Right renal pelvis (tissue), 4 donors: ENCODE results near the gene C1QTNF9. TPM values are rescaled to one million over a fixed set of nuclear protein-coding genes. Genes with fewer than 3 reads are reported as not detected.
A peak's percentile ranks its signal among the peaks of the same experiment; 100 is the strongest.
"Not testable (repeated sequence)": the region's sequence is repeated elsewhere in the genome, so short reads cannot be mapped to it uniquely, and the experiment has no call there.

Experiments
- DNase-seq, 4 donors: peaks; one replicate each; pipeline ENCODE4 v3.0.0-alpha.2; 2013; ENCODE audit warnings: low read depth in 4 of 4, low spot score in 3 of 4, missing footprints in 1 of 4
- polyA plus RNA-seq, 4 donors: library from polyadenylated mRNA; unstranded; fragments of 120-200 nt; gene quantifications; one replicate each; pipeline ENCODE4 v1.2.1, GENCODE V29; 2013; ENCODE audit not compliant: insufficient read length in 4 of 4

Gene C1QTNF9
- polyA plus RNA-seq, 4 donors, result 0.21 to 0.59 (median 0.31) TPM

DNA sequence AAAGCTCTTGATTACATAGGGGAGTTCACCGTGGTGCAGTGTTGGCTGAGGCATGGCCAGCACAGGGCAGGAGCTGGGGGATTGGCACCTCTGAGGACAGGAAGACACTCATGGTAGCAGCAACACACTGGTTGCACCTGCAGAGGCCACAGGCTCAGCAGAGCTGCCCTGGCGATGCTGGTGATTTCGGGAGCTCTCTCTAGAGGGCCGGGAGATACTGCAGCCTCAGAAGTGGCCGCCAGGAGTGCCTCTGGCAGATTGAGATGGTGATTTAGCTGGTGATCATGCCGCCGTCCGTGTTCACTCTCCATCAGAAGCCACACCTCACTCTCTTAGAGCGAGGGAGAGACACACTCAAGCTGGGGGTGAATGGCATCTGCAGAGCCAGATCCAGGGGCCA, 49.9 kb downstream of the C1QTNF9 start:
- DNase-seq, result not testable (repeated sequence)

DNA sequence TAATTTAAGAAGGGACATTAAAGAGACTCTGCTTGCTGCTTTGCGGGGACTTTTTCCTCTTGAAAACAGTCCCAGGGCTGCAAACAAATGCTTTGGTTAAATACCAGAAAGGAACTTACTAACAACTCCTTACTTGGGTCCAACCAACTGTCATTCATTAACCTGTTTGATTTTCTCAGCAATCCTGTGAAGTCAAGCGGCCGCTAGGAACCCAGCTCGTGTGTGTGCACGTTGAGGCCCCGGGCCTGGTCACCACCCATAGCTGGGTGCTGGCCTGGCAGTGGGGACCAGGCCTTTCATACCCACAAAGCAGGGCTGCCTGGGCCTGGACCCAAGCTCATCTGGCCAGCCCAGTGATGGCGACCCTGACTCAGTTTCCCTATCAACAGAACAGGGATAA, 50.7 kb downstream of the C1QTNF9 start:
- DNase-seq, result peak in 3 of 4 donors; percentile 18 to 31 (median 23)

DNA sequence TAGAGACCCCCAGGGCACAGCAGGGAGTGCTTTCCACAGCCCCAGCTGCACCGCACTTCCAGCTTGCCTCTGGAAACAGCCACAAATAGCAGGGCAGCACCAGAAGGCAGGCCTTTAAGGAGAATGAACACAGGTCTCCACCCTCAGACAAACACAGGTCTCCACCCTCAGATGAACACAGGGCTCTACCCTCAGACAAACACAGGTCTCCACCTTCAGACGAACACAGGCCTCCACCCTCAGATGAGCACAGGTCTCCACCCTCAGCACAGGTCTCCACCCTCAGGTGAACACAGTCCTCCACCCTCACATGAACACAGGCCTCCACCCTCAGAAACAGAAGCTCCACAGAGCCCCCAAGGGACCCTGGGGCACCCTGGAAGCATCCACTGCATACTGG, 51.7 kb downstream of the C1QTNF9 start:
- no peak for DNase-seq

DNA sequence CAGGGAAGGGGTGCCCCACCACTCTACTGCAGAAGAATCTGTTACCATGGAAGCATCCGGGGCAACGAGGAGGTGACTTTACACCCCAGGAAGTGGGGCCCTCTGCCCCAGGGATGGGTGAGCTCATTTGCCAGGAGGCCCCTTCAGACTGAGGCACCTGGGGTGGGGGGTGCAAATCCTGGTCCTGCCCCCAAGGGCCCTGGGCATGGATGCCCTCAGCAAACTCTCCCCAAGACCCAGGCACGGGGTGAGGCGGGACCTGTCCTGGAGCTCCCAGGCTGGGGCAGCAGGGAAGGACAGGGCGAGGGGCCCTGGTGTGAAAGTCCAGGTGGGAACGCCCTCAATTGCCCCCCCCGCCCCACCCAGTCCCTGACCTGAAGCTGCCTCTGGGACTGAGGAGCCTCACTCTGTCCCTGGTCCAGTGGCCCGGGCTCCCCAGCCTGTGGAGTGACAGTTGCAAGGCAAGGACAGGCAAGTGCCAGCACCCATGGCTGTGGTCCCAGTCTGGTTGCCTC, 52.5 kb downstream of the C1QTNF9 start:
- DNase-seq, result no peak

DNA sequence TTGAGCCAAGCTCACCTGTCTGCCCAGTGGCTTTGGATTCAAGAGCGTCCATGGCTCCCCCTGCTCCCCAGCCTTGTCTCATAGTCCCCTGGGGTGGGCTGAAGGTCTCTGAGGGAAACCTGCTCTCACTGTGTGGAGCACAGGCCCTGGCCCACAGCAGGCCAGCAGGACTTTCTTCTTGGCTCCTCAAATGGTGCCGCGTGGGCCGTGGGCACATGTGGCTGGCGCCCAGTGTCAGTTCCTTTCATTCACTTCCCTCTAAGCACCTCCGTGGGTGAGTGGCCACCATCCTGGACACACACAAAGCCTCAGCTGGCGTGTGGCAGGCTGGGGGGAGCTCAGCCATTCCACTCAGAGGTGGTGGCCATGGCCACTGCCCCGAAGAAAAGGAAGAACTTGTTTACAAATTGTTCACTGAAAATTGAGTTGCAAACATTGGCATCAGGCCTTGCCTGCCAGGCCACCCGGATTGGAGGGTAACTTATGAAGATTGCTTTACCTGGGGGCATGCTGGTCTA, 53.1 kb downstream of the C1QTNF9 start:
- DNase-seq, result no peak

DNA sequence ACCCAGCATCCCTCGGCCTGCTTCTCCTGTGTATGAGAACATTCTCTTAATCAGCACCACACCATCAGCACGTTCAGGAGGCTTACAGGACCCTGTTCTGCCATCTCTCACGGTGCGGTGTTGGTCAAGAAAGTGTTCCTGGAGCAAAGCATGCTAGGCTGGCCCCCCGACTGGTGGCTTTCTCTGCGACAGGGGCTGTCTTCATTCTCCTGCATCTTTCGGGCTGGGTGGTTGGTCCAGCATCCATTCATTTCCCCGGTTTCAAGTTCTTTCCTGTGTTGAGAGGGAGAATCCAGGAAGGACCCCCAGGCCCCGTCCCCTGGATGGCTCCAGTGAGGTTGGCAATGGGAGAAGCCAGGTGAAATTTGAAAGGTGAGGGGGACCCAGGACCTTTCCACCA, 55.8 kb downstream of the C1QTNF9 start:
- DNase-seq, result no peak

DNA sequence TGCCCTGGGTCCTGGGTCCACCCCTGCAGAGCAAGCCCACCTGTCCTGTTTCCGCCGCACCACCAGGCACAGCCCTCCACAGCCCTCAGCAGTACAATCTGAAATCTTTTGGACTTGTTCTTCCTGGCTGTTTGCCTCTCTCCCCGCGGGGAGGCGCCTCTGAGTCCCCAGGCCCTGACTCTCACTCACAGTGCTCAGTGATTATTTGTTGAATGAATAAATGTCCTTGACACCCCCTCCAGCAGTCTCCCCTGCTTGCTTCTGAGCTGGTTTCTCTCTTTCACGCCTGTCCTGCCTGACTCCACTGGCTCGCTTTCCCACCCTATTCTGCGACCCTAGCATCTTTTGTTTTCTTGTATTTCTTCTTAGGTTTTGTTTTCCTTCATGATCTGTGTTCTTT, 56.9 kb downstream of the C1QTNF9 start:
- DNase-seq, result not testable (repeated sequence)

DNA sequence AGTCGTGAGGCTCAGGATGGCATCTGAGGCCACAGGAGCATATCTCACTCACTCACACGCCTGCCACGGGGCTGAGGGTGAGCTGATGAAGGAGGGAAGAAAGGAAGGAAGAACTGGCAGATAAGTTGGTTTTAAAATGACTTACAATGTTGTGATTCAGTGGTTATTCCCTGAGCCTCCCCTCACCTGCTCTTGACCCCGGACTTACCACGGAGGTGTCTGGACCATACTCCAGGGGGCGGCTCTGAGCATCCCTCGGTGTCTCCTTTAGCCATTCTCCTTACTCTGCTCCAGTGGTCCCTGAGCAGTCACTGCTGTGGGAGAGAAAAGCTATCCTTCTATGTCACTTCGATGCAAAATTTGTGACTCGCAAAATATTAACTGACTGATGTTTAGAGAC, 61.9 kb downstream of the C1QTNF9 start:
- DNase-seq, result not testable (repeated sequence)

Other genes starting within 250 kb of the C1QTNF9 start
- 10 to 100 TPM; 56.7 to 77.6 (median 69.4) TPM for gene SPATA13, start 148.9 kb upstream of the C1QTNF9 start, polyA plus RNA-seq
- gene PARP4, start 203.2 kb downstream of the C1QTNF9 start, polyA plus RNA-seq, result 10 to 100 TPM; 41.9 to 55.3 (median 48.3) TPM